ENCODE results near the gene MAST2. TPM values are rescaled to one million over a fixed set of nuclear protein-coding genes. Genes with fewer than 3 reads are reported as not detected.

Gene MAST2
- total RNA-seq, 1 experiment from 2014 or later, result 41.9 TPM

DNA sequence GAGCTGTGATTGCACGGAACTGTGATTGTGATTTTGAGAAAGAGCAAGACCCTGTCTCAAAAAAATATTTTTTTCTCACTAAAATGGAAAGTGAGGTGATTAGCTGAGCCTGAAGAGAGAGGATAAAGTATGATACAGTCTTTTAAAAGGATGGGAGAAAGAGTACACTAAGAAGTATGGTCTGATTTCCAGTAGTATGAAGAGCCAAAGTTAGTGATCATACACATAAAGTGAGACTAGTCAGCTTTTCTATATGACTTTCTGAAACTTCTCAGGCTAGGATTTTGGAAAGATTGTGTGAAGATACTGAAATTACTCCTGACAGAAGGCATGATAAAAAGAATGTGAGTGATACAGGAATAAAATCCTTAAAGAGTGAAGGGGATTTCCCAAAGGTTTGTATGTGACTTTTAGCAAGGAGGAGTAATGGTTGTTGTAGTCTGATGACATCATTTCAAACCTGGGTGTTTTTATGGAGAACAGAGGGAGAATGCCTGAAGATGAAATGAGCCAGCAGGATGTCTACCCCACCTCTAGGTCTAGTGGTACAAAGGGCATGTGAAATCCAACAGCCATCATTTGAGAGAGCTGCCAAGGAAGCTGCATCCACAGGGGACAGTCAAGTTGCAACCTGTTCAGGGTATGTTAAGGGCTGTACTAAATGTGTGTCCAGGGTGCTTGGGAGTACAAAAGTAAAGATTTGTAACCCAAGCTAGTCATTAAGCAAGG lies 171.3 kb downstream of the MAST2 start (continued):
- TF ChIP-seq FOSL1 (IDR thresholded peaks at IDR 0.05; ENCODE audit: low read depth), result no peak
- no peak for TF ChIP-seq SRF (IDR thresholded peaks at IDR 0.05; ENCODE audit: low read depth)
- TF ChIP-seq YY1 (IDR thresholded peaks at IDR 0.05; ENCODE audit: extremely low read depth, insufficient replicate concordance, low read depth, low read length), result no peak
- no peak for TF ChIP-seq ZNF274 (IDR thresholded peaks at IDR 0.05; ENCODE audit: low read depth, low read length)
- no peak for TF ChIP-seq CBX3 (IDR thresholded peaks at IDR 0.05; ENCODE audit: low read depth)

DNA sequence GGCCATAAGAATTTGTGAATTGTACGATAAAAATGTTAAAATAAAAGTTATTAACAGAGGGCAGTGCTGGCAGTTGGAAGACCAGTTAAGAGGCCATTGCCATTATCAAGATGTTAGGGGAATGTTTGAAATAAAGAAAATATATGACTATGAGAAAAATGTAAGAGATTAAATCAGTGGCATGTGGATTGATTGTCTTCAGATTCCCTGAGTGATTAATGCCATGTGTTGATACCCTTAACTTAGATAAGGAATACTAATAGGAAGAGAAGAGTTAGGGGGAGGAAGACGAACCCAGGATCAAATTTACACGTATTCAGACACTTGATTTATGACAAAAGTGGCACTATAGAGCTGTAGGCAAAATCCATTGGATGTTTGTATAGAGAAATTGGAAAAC lies 173.2 kb downstream of the MAST2 start:
- Histone ChIP-seq H4K20me1 (ENCODE audit: insufficient read depth) (no peaks in the 10 kb centered on the region), H3K9ac (ENCODE audit: low read length) (no peak overlapping the region), H3K36me3 (ENCODE audit: control insufficient read depth in 1 of 2, insufficient read depth in 2 of 2, low read length in 2 of 2) (peaks cover 2 to 7% of the 10 kb centered on the region in 2 experiments; a peak in 1 of 4 replicates), H2AFZ (ENCODE audit: low read depth, low read length, poor library complexity, severe bottlenecking) (no peak overlapping the region), H3K79me2 (ENCODE audit: insufficient read depth, low read length) (no peaks in the 10 kb centered on the region), H3K4me3 (replicated peaks in 1 of 2; ENCODE audit: low read depth in 1 of 2, low read length in 2 of 2) (no peak overlapping the region), H3K27me3 (ENCODE audit: insufficient read depth, low read length) (no peaks in the 10 kb centered on the region), H3K9me3 (ENCODE audit: control insufficient read depth in 1 of 2, insufficient read depth in 1 of 2, low read depth in 1 of 2, low read length in 2 of 2) (no peaks in the 10 kb centered on the region), H3K4me1 (ENCODE audit: control insufficient read depth in 1 of 2, insufficient read depth in 2 of 2, low read length in 2 of 2) (peaks cover 18 to 20% of the 10 kb centered on the region in 2 experiments), H3K9me2 (ENCODE audit: insufficient read depth) (no peaks in the 10 kb centered on the region), H3K27ac (ENCODE audit: low read depth, low read length) (no peak overlapping the region), H3K4me2 (ENCODE audit: low read length) (no peak overlapping the region)
- ChIA-PET RAD21 (ENCODE audit: low non-redundant PET in 1 of 2, low total read pairs in 2 of 2, uncharacterized antibody in 2 of 2, unreplicated experiment in 2 of 2) (no interaction called here), CTCF (no interaction called here), POLR2A (no interaction called here)
- BruUV-seq (replicated peaks), result no TSS peak
- no peak for TF ChIP-seq SP1 (IDR thresholded peaks at IDR 0.05; ENCODE audit: low read depth)
- no peak for TF ChIP-seq TCF7L2 (IDR thresholded peaks at IDR 0.05; ENCODE audit: borderline replicate concordance, extremely low read depth, insufficient read depth, insufficient read length)
- no peak for TF ChIP-seq YY1 (IDR thresholded peaks at IDR 0.05; ENCODE audit: extremely low read depth, insufficient replicate concordance, low read depth, low read length)
- TF ChIP-seq FOSL1 (IDR thresholded peaks at IDR 0.05; ENCODE audit: low read depth), result no peak
- TF ChIP-seq, protein P1, sequence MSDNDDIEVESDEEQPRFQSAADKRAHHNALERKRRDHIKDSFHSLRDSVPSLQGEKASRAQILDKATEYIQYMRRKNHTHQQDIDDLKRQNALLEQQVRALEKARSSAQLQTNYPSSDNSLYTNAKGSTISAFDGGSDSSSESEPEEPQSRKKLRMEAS (IDR thresholded peaks at IDR 0.05), result no peak
- TF ChIP-seq CBX3 (IDR thresholded peaks at IDR 0.05; ENCODE audit: low read depth), result no peak
- no peak for TF ChIP-seq POLR2AphosphoS5 (IDR thresholded peaks at IDR 0.05; ENCODE audit: low read depth, low read length)
- TF ChIP-seq SIN3A (IDR thresholded peaks at IDR 0.05; ENCODE audit: low read depth), result no peak
- TF ChIP-seq ELF1 (IDR thresholded peaks at IDR 0.05; ENCODE audit: borderline replicate concordance, low read depth), result no peak
- TF ChIP-seq, protein P2, sequence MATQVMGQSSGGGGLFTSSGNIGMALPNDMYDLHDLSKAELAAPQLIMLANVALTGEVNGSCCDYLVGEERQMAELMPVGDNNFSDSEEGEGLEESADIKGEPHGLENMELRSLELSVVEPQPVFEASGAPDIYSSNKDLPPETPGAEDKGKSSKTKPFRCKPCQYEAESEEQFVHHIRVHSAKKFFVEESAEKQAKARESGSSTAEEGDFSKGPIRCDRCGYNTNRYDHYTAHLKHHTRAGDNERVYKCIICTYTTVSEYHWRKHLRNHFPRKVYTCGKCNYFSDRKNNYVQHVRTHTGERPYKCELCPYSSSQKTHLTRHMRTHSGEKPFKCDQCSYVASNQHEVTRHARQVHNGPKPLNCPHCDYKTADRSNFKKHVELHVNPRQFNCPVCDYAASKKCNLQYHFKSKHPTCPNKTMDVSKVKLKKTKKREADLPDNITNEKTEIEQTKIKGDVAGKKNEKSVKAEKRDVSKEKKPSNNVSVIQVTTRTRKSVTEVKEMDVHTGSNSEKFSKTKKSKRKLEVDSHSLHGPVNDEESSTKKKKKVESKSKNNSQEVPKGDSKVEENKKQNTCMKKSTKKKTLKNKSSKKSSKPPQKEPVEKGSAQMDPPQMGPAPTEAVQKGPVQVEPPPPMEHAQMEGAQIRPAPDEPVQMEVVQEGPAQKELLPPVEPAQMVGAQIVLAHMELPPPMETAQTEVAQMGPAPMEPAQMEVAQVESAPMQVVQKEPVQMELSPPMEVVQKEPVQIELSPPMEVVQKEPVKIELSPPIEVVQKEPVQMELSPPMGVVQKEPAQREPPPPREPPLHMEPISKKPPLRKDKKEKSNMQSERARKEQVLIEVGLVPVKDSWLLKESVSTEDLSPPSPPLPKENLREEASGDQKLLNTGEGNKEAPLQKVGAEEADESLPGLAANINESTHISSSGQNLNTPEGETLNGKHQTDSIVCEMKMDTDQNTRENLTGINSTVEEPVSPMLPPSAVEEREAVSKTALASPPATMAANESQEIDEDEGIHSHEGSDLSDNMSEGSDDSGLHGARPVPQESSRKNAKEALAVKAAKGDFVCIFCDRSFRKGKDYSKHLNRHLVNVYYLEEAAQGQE (IDR thresholded peaks at IDR 0.05; ENCODE audit: low read depth), result no peak
- TF ChIP-seq, protein P3, sequence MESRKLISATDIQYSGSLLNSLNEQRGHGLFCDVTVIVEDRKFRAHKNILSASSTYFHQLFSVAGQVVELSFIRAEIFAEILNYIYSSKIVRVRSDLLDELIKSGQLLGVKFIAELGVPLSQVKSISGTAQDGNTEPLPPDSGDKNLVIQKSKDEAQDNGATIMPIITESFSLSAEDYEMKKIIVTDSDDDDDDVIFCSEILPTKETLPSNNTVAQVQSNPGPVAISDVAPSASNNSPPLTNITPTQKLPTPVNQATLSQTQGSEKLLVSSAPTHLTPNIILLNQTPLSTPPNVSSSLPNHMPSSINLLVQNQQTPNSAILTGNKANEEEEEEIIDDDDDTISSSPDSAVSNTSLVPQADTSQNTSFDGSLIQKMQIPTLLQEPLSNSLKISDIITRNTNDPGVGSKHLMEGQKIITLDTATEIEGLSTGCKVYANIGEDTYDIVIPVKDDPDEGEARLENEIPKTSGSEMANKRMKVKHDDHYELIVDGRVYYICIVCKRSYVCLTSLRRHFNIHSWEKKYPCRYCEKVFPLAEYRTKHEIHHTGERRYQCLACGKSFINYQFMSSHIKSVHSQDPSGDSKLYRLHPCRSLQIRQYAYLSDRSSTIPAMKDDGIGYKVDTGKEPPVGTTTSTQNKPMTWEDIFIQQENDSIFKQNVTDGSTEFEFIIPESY (IDR thresholded peaks at IDR 0.05; ENCODE audit: extremely low read depth, insufficient replicate concordance, low read length), result no peak
- TF ChIP-seq RAD21 (IDR thresholded peaks at IDR 0.05; ENCODE audit: low read depth), result no peak
- ATAC-seq, result no peak
- intact Hi-C loops (cut with micrococcal nuclease), result no loop called here
- DNase-seq (ENCODE audit: low read depth, low spot score), result no peak
